ENCODE results near the gene BCL2L12.

BCL2L12 gene

GRCh38 chr19:49642492-49643035 lies 23.2 kb upstream of the BCL2L12 start:
- no peak for DNase-seq

GRCh38 chr19:49643466-49643865 lies 22.3 kb upstream of the BCL2L12 start:
- DNase-seq, result peak; percentile 84

- DNase-seq, result no peak
Observed at GRCh38 chr19:49645592-49645991, 20.1 kb upstream of the BCL2L12 start.

DNA sequence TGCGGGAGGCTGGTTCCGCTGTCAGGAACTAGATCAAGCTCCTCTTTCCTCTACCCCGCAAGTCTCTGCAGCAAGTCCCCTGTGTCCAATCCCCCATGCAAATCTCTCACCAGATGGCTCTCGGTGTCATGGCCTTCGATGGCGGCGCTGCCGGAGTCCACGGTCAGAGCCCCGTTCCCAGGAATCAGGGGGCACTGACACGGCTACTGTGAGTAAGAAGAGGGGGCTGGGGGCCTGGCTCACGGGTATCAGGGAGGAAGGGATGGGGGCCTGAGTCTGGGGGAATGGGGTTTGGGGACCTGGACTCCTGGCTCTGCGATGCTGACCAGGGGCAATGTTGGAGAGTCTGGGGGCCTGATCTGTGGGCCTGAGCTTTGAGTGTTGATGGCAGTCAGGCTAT lies 19.7 kb upstream of the BCL2L12 start:
- DNase-seq, result no peak

- DNase-seq, result no peak
Observed at GRCh38 chr19:49646586-49646985, 19.1 kb upstream of the BCL2L12 start.

DNA sequence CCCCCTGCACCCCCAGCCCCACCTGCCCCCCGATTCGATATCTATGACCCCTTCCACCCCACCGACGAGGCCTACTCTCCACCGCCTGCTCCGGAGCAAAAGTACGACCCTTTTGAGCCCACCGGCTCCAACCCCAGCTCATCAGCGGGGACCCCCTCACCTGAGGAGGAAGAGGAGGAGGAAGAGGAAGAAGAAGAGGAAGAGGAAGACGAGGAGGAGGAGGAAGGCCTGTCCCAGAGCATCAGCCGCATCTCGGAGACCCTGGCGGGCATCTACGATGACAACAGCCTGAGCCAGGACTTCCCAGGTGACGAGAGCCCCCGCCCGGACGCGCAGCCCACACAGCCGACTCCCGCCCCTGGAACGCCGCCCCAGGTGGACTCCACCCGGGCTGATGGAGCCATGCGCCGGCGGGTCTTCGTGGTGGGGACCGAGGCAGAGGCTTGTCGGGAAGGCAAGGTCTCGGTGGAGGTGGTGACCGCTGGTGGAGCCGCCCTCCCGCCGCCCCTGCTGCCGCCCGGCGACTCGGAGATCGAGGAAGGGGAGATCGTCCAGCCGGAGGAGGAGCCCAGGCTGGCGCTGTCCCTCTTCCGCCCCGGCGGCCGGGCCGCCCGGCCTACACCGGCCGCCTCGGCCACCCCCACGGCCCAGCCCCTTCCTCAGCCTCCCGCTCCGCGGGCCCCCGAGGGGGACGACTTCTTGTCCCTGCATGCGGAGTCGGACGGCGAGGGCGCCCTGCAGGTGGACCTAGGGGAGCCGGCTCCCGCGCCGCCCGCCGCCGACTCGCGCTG lies 14.5 kb upstream of the BCL2L12 start:
- no peak for DNase-seq

DNA sequence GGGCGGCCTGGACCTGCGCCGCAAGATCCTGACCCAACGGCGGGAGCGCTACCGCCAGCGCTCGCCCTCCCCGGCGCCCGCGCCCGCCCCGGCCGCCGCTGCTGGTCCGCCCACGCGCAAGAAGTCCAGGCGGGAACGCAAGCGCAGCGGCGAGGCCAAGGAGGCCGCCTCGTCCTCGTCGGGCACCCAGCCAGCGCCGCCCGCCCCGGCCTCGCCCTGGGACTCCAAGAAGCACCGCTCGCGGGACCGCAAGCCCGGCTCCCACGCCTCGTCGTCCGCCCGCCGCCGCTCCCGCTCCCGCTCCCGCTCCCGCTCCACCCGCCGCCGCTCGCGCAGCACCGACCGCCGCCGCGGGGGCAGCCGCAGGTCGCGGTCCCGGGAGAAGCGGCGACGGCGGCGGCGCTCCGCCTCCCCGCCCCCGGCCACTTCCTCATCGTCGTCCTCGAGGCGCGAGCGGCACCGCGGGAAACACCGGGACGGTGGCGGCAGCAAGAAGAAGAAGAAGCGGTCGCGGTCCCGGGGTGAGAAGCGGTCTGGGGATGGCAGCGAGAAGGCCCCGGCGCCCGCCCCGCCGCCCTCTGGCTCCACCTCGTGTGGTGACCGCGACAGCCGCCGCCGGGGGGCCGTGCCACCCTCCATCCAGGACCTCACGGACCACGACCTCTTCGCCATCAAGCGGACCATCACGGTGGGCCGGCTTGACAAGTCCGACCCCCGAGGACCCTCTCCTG lies 13.7 kb upstream of the BCL2L12 start:
- DNase-seq, result no peak

GRCh38 chr19:49652551-49653465 lies 12.9 kb upstream of the BCL2L12 start:
- no peak for DNase-seq

- DNase-seq, result no peak
Observed at GRCh38 chr19:49653466-49653806, 12.3 kb upstream of the BCL2L12 start.

DNA sequence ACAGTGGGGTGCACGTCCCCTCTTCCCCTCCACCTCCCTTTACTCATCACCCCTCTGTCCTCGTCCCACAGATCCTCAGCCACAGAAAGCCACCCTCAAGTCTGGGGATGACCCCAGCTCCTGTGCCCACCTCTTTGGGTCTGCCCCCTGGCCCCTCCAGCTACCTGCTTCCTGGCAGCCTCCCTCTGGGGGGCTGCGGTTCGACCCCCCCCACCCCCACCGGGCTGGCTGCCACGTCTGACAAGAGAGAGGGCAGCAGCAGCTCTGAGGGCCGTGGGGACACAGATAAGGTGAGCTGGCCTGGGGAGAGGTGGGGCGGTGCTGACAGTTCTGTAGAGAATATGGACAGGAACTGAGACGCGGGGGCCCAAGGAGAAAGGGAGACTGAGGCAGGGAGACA lies 11.2 kb upstream of the BCL2L12 start:
- no peak for DNase-seq

DNA sequence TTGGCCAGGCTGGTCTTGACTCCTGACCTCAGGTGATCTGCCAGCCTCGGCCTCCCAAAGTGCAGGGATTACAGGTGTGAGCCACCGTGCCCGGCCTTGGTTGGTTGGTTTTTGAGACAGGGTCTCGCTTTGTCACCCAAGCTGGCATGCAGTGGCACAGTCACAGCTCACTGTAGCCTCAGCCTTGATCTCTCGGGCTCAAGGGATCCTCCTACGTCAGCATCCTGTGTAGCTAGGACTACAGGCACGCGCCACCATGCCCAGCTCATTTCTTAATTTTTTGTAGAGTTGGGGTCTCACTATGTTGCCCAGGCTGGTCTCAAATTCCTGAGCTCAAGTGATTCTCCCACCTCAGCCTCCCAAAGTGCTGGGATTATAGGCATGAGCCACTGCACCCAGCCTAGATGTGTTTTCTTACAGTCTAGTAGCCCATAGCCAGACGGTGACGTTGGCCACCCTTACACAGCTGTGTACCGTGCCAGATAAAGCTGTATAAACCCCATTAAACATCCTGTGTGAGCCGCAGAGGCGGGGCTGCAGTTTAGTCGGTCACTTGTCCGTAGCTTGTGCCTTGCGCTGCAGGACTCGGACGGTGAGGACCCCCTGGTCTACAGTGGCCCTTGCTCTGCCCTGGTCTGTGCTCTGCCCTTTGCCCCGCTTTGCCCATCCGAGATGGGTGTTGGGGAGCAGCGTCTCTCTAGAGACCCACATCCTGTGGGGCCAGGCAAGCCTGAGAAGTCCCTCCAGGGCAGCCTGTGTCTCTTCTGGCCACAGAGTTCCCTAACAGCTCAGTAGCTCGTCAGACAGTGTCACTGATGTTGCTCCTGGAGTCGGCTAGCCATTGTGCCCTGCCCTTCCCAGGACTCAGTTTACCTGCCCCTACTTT lies 9.9 kb upstream of the BCL2L12 start:
- no peak for DNase-seq

GRCh38 chr19:49656456-49657109 lies 9.2 kb upstream of the BCL2L12 start:
- no peak for DNase-seq

- no peak for DNase-seq
Observed at GRCh38 chr19:49657493-49658138, 8.1 kb upstream of the BCL2L12 start.

GRCh38 chr19:49658139-49658517 lies 7.6 kb upstream of the BCL2L12 start:
- DNase-seq, result no peak

- no peak for DNase-seq
Observed at GRCh38 chr19:49658566-49659442, 6.9 kb upstream of the BCL2L12 start.

DNA sequence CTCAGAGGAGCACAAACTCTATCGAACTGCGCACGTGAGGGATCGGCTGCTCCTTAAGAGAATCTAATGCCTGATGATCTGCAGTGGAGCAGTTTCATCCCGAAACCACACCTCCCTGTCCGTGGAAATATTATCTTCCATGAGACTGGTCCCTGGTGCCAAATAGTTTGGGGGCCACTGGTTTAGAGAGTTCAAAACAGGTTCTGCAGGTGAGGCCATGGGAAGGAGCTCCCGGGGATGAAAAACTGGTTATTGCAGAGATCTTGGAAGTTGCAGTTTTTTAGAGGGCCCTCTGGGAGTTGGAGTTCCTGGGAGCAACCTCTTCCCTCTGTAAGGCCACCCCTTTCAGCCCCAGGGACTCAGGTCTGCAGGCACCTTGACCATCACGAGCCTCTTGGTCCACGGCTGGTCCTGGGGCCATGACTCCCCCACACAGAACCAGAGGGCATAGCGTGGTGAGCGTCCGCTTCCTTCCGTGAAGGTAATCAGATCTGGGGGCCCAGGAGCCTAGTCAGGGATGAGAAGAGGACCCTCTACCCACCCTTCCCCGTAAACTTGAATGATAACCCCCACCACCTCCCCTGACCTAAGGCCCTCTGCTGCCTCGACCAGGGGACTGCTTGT lies 5.3 kb upstream of the BCL2L12 start:
- DNase-seq, result no peak

- DNase-seq, result no peak
Observed at GRCh38 chr19:49662011-49662410, 3.7 kb upstream of the BCL2L12 start.

DNA sequence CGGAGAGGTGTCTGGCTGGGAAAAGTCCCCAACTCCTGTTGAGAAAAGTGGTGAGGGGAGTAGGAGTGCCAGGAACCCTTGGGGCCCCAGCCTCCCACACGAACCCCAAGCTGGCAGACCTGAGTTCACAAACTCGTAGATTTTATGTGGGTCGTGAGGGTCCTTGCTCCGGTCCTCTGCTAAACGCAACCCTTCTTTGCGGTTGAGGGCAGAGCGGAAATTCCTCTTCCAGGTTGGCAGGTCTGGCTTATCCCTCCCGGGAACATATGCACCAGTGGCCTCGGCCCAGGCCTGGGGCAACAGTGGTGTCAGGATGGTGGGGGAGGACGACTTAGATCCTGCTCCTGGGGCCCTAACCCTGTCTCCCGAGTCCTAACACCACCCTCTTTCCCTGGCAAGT lies 2.5 kb upstream of the BCL2L12 start:
- no peak for DNase-seq
